Loucy (cell line): Measurements from ENCODE around the gene KCNJ11.

Source experiments
- H2AFZ ChIP-seq: fragments of 200-600 bp; sonication (generic); 2 replicates; pipeline ENCODE4 v1.6.0; 2016; ENCODE audit warnings: antibody characterized with exemption, mild to moderate bottlenecking, low read length, moderate library complexity
- H3F3A ChIP-seq: fragments of 200-600 bp; 2 replicates; pipeline ENCODE4 v1.6.0; 2016; ENCODE audit warnings: antibody characterized with exemption, low read depth, mild to moderate bottlenecking
- H3K27me3 ChIP-seq: fragments of 200-600 bp; sonication (generic); 2 replicates; pipeline ENCODE4 v1.6.1; 2014; ENCODE audit warnings: low read length, mild to moderate bottlenecking; ENCODE audit not compliant: insufficient read depth, poor library complexity, severe bottlenecking
- H3K36me3 ChIP-seq: fragments of 200-600 bp; sonication (generic); 2 replicates; pipeline ENCODE4 v1.6.1; 2016; ENCODE audit warnings: low read length; ENCODE audit not compliant: insufficient read depth
- H3K4me1 ChIP-seq: fragments of 200-600 bp; sonication (generic); 2 replicates; pipeline ENCODE4 v1.5.1; 2014; ENCODE audit warnings: low read length, mild to moderate bottlenecking; ENCODE audit not compliant: insufficient read depth, poor library complexity, severe bottlenecking
- H3K4me2 ChIP-seq: fragments of 200-600 bp; sonication (generic); 2 replicates; pipeline ENCODE4 v1.6.0; 2014; ENCODE audit warnings: antibody characterized with exemption, low read length, low read depth, mild to moderate bottlenecking; ENCODE audit not compliant: poor library complexity, severe bottlenecking
- H3K4me3 ChIP-seq: fragments of 200-600 bp; sonication (generic); 2 replicates; pipeline ENCODE4 v1.5.1; 2014; ENCODE audit warnings: low read length, mild to moderate bottlenecking, mixed read lengths; ENCODE audit not compliant: poor library complexity, severe bottlenecking
- H3K79me2 ChIP-seq: fragments of 200-600 bp; sonication (generic); 2 replicates; pipeline ENCODE4 v1.6.1; 2014; ENCODE audit warnings: low read length; ENCODE audit not compliant: insufficient read depth
- H3K9ac ChIP-seq: fragments of 200-600 bp; sonication (generic); 2 replicates; pipeline ENCODE4 v1.6.0; 2014; ENCODE audit warnings: mild to moderate bottlenecking, low read depth, low read length, moderate library complexity; ENCODE audit not compliant: poor library complexity, severe bottlenecking
- H3K9me2 ChIP-seq: fragments of 200-600 bp; sonication (generic); replicated peaks from 2 replicates; pipeline ENCODE4 v1.6.1; 2016; ENCODE audit warnings: low read depth, low read length, mixed read lengths
- H3K9me3 ChIP-seq: fragments of 200-600 bp; sonication (generic); 2 replicates; pipeline ENCODE4 v1.6.1; 2014; ENCODE audit warnings: mild to moderate bottlenecking, antibody characterized with exemption, low read length, low read depth; ENCODE audit not compliant: insufficient read depth
- H4K20me1 ChIP-seq: fragments of 200-600 bp; sonication (generic); 2 replicates; pipeline ENCODE4 v1.6.0; 2014; ENCODE audit warnings: antibody characterized with exemption, low read length, mild to moderate bottlenecking; ENCODE audit not compliant: insufficient read depth, poor library complexity, severe bottlenecking
- EZH2phosphoT487 ChIP-seq: fragments of 200-600 bp; IDR thresholded peaks from 2 replicates; pipeline ENCODE4 v1.6.1; 2018; ENCODE audit warnings: antibody characterized with exemption, mild to moderate bottlenecking, moderate library complexity, borderline replicate concordance
- TF ChIP-seq, protein P1 (sequence below): fragments of 200-600 bp; sonication (generic); conservative IDR thresholded peaks from 2 replicates; pipeline ENCODE4 v1.5.1; 2014; ENCODE audit warnings: mild to moderate bottlenecking, antibody characterized with exemption, low read length

The KCNJ11 gene

GRCh38 chr11:17418444-17419081 lies 30.1 kb upstream of the KCNJ11 start:
- H3F3A ChIP-seq: no peaks in the 10 kb centered on the region
- H3K36me3 ChIP-seq: no peaks in the 10 kb centered on the region
- no peaks in the 10 kb centered on the region for H3K79me2 ChIP-seq
- H3K9me2 ChIP-seq: no peaks in the 10 kb centered on the region
- no peak overlapping the region for H2AFZ ChIP-seq
- H4K20me1 ChIP-seq: no peaks in the 10 kb centered on the region
- H3K27me3 ChIP-seq: peaks cover 18% of the 10 kb centered on the region
- H3K9me3 ChIP-seq: no peaks in the 10 kb centered on the region
- H3K4me3 ChIP-seq: no peak overlapping the region
- no peak overlapping the region for H3K9ac ChIP-seq
- no peak for TF ChIP-seq EZH2phosphoT487
- TF ChIP-seq, protein P1, sequence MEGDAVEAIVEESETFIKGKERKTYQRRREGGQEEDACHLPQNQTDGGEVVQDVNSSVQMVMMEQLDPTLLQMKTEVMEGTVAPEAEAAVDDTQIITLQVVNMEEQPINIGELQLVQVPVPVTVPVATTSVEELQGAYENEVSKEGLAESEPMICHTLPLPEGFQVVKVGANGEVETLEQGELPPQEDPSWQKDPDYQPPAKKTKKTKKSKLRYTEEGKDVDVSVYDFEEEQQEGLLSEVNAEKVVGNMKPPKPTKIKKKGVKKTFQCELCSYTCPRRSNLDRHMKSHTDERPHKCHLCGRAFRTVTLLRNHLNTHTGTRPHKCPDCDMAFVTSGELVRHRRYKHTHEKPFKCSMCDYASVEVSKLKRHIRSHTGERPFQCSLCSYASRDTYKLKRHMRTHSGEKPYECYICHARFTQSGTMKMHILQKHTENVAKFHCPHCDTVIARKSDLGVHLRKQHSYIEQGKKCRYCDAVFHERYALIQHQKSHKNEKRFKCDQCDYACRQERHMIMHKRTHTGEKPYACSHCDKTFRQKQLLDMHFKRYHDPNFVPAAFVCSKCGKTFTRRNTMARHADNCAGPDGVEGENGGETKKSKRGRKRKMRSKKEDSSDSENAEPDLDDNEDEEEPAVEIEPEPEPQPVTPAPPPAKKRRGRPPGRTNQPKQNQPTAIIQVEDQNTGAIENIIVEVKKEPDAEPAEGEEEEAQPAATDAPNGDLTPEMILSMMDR: no peak
- no peak overlapping the region for H3K4me2 ChIP-seq
- H3K4me1 ChIP-seq: no peaks in the 10 kb centered on the region

GRCh38 chr11:17416492-17416891 lies 28.0 kb upstream of the KCNJ11 start:
- Histone ChIP-seq H3F3A (no peaks in the 10 kb centered on the region), H3K4me3 (no peak overlapping the region), H3K79me2 (no peaks in the 10 kb centered on the region), H3K4me1 (no peaks in the 10 kb centered on the region), H3K9me2 (no peaks in the 10 kb centered on the region), H3K36me3 (no peaks in the 10 kb centered on the region), H4K20me1 (no peaks in the 10 kb centered on the region), H3K9me3 (no peaks in the 10 kb centered on the region), H2AFZ (no peak overlapping the region), H3K27me3 (peaks cover 18% of the 10 kb centered on the region), H3K4me2 (no peak overlapping the region), H3K9ac (no peak overlapping the region)
- TF ChIP-seq EZH2phosphoT487: no peak
- TF ChIP-seq, protein P1: no peak

GRCh38 chr11:17415523-17416104 lies 27.2 kb upstream of the KCNJ11 start:
- Histone ChIP-seq H3K9me2 (no peaks in the 10 kb centered on the region), H3K9me3 (no peaks in the 10 kb centered on the region), H3K4me1 (no peaks in the 10 kb centered on the region), H4K20me1 (no peaks in the 10 kb centered on the region), H3K9ac (no peak overlapping the region), H2AFZ (no peak overlapping the region), H3K79me2 (no peaks in the 10 kb centered on the region), H3K36me3 (no peaks in the 10 kb centered on the region), H3K4me3 (no peak overlapping the region), H3F3A (no peaks in the 10 kb centered on the region), H3K4me2 (no peak overlapping the region), H3K27me3 (peaks cover 9% of the 10 kb centered on the region)
- TF ChIP-seq, protein P1: no peak
- TF ChIP-seq EZH2phosphoT487: no peak
